Stimulated activated CD4-positive, alpha-beta T cell treated with anti-CD3 and anti-CD28 coated beads, Interleukin-15, amount 100 ng/mL, for 24 hours (primary cell): ENCODE results near the gene RPS6KA2.
A peak's percentile ranks its signal among the peaks of the same experiment; 100 is the strongest.

ENCODE experiments used
- DNase-seq: peaks from one replicate; pipeline ENCODE4 v3.0.0-alpha.2; 2020

RPS6KA2 gene

DNA sequence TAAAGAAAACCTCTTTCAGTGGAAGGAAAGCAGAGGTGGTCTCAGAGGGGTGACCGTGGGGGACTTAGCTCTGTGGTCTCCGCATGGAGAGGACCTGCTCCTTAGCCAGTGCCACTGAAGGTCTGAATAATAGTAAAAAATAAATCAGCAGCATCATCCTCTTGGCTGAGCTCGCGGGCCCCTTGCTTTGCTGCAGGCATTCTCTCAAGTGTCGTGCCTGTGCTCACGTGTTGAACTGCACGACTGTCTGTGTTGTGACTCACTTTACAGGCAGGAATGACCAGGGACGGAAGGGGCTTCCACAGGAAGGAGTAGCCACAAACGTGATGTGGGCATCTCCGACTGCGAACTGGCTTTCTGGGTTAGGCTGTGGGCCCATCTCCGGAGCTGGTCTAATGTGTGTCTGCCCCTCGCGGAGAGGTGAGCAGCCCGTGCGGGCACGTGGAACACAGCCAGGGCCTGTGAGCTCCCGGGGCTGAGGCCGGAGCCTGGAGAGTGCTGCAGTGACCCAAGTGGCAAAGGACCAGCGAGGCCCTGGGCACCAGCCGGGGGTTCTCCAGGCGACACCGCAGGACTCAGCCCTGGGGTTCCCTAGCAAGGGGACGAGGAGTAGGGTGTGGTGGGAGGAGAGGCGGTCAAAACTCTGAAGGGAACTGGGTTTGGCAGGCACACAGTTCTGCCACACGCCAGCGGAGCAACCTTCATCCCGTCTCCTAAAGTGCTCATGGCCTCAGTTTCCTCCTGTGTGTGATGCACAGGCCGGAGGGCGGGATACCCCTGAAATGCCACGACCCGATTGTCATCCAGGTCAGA is 129.8 kb downstream of the RPS6KA2 start:
- no peak for DNase-seq

DNA sequence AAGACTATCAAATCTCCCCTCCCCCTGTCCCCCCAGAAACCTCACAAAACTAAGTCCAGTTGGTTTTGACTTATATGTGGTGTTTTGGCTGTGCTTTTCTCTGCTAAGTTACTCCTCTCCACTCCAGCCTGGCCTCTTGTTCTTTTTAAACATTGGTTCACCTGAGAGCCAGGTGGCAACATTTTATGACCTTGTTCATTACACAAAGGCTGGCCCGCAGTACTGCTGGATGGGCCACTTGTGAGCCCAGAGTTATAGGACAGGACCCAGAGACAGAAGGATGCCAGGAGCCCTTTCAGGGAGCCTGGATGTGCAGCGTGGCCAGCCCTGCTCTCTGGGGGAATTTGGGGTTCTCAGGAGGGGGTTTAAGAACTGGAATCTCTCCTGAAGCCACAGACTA is 130.6 kb downstream of the RPS6KA2 start:
- DNase-seq, result no peak

GRCh38 chr6:166495487-166496314 is 131.3 kb downstream of the RPS6KA2 start:
- no peak for DNase-seq

- peak; percentile 70 for DNase-seq
These were observed 132.1 kb downstream of the RPS6KA2 start for GRCh38 chr6:166494757-166495486.

DNA sequence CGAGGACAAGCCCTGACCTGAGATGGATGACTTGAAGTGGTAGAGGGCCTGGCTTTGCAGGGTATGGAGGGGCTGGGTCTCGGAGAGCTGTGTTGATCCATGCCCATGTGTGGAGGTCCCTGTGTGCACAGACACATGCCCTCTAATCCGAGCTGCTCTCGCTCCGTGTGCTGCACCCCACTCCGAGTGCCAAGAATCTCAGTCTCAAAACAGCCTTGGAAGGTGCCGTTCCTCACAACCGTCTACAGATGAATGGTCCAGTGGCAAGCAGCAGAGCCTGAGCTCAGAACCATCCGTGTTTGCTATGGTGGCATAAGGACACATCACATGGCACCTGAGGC is 133.0 kb downstream of the RPS6KA2 start:
- no peak for DNase-seq

GRCh38 chr6:166493427-166494100 is 133.5 kb downstream of the RPS6KA2 start:
- no peak for DNase-seq

GRCh38 chr6:166492092-166492741 is 134.8 kb downstream of the RPS6KA2 start:
- no peak for DNase-seq

- no peak for DNase-seq
These were observed 136.2 kb downstream of the RPS6KA2 start for GRCh38 chr6:166490671-166491500.

DNA sequence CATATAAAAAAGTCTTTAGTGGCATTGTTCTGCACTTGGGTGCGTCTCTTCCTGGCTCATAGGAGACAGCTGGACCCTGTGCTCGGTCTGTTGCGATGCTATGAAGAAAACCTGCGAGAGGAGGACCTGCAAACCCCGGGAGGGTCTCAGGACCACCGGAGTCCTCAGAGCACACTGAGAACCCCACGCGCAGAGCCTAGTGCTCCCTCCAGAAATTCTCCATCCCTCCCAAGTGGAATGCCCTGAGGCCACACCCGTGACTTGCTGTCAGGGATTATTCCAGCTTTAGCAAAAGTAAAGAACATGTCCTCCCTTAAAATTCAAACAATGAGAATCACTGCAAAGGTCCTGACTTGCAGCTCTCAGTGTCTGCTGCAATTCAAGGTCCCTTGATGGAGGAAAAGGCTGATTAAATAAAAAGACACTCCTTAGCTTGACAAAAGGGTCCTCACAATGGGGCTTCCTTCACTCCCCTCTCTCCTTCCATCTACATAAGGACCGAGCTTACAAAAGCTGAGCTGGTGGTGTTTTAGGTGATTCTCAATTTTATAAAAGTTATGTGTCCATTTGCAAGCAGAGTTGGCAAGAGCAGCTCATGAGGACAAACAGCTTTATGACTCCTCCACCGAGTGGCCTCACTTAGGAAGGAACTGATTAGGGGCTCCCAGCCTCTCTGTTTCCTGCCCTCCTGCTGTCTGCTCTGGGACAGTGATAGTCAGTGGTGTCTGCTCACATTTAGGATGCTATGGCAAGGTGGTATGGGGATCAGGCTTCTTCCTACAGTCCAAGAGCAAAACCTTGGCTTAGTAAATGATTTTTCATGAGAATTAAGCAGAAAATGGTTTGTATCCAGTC is 137.5 kb downstream of the RPS6KA2 start:
- DNase-seq, result no peak

GRCh38 chr6:166488701-166489100 is 138.3 kb downstream of the RPS6KA2 start:
- no peak for DNase-seq

GRCh38 chr6:166488076-166488685 is 138.9 kb downstream of the RPS6KA2 start:
- DNase-seq, result peak; percentile 77

DNA sequence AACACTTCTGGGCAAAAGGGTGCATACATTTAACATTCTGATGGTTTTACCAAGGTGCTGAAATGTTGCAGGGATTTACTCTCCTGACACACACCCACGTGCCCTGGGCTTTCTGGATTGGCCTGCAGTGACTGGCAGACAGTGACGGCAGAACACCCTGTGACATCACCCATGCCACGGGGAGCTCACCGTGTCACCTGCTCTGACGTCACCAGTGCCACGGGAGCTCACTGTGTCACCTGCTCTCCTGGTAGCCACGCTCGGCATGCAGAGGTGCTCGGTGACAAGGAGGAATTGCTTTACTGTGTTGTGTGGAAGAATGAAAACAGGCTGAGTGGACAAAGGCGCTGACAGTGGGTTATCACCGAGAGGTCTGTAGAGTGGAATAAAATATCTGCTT is 139.9 kb downstream of the RPS6KA2 start:
- DNase-seq, result no peak

- no peak for DNase-seq
These were observed 140.5 kb downstream of the RPS6KA2 start for GRCh38 chr6:166486536-166486880.

DNA sequence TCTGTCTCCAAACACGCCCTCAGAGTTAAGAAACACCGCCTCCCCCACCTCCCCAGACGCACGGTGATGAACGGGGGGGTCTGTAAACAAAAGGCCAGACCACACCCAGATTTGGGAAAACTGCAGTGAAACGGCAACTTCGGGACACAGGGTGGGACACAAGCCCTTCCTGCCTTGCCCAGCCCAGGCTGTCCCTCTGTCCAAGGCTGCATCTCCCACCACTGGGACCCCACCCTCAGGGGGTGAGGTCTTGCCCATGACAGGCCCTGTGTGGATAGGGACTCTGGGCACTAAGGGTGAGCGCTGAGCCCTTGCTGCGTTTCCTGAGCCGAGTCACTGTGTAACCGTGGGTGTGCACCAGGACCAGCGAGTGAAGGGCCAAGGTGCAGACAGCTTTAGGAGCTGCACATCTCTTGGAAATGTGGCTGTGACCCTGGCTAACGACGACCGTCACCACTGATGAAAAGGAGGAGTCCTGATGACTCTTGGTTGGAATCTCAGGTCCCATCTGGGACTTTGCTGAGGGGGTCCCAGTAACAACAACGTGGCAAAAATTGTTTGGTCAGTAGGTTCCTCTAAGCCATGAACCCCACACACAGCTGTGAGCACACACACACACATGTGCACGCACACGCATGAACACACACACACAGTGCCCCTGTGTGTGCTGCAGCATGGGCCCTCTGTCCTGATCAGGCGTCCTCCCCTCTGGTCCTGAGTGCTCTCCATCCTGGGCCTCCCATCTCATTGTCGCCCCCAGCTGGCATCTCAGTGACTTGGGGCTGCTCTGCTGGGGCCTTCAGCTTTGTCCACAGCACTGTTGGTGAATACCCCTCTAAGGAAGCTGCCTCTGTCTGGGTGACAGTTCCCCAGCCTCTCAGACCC is 141.2 kb downstream of the RPS6KA2 start:
- no peak for DNase-seq

GRCh38 chr6:166484863-166485262 is 142.2 kb downstream of the RPS6KA2 start:
- DNase-seq, result no peak

GRCh38 chr6:166483573-166484250 is 143.3 kb downstream of the RPS6KA2 start:
- no peak for DNase-seq

GRCh38 chr6:166483026-166483425 is 144.0 kb downstream of the RPS6KA2 start:
- DNase-seq, result no peak
